Measurements from ENCODE around the gene NEUROD1.

DNA sequence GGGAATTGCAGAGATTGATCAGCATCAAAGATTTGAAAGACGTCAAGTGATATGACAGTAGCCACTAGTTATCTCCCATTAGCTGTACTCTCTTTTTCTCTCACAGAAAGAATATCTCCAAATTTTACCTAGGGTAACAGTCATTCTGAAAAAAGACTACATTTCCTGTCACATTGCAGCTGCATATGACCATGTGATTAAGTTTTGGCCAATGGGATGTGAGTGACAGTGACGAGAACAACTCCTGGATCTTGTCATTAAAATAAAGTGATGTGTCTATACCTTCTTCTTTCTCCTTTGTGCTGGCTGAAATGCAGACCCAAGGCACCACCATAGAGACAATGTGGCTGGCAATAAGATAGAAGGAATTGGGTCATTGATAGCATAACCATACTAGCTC lies 10.5 kb upstream of the NEUROD1 start:
- TF ChIP-seq POLR2A (IDR thresholded peaks at IDR 0.05; ENCODE audit: low read length) (no peak), GATA1 (IDR thresholded peaks at IDR 0.05; ENCODE audit: low read depth, low read length) (no peak)
